ENCODE results near the gene SRPX2. TPM values are rescaled to one million over a fixed set of nuclear protein-coding genes. Genes with fewer than 3 reads are reported as not detected.

SRPX2 gene
- total and polyA plus RNA-seq, 2 of the 13 experiments (the other 11 are each of a cell fraction or from before 2014, with no cell fraction given), result 1.5 to 6.7 TPM

DNA sequence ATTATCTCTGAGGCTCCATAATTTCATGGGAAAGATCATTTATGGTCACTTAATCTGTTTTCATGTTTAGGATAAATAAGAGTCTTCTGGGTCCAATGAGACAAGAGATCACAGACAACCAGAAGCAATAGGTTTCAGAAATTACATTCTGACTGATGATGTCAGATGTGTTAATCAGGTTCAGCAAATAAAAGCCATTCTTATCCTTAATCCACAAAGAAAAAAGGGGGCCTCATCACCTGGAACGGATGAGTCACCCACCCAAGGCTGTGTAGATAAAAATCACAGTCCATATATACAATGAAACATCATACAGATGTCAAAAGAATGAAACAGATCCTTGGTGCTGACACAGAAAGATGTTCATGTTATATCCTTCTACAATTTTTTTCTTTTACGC, 51.3 kb downstream of the SRPX2 start (continued):
- no peak for TF ChIP-seq DPF2 (CRISPR knock-in tag; IDR thresholded peaks at IDR 0.05; ENCODE audit: borderline replicate concordance, low read depth)

DNA sequence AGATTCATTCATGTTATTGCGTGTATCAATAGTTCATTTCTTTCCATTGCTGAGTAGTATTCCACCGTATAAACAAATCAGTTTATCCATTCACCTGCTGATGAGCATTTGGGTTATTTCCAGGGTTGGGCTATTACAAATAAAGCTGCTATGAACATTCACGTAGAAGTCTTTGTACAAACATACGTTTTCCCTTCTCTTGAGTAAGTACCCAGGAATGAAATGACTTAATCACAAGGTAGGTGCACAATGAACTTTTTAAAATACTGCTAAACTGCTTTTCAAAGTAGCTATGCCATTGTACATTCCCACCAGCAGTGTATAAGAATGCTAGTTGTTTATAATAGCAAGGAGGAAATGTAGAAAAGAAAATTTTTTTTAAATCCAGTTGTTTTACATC, 52.0 kb downstream of the SRPX2 start:
- Histone ChIP-seq H3K27ac (ENCODE audit: extremely low read length, insufficient read depth, low read length) (no peak overlapping the region), H3K27me3 (ENCODE audit: control insufficient read depth in 1 of 2, insufficient read depth in 2 of 2, low read length in 2 of 2) (no peaks in the 10 kb centered on the region), H3K4me1 (ENCODE audit: insufficient read depth, low read length) (no peaks in the 10 kb centered on the region), H4K20me1 (ENCODE audit: insufficient read depth, low read length) (no peaks in the 10 kb centered on the region), H3K36me3 (replicated peaks in 1 of 2; ENCODE audit: control insufficient read depth in 1 of 2, insufficient read depth in 2 of 2, low read length in 2 of 2) (no peaks in the 10 kb centered on the region), H3K4me3 (replicated peaks in 1 of 3; ENCODE audit: insufficient read depth in 1 of 3, low read depth in 2 of 3, low read length in 3 of 3) (no peak overlapping the region), H3K9me3 (ENCODE audit: low read length) (no peaks in the 10 kb centered on the region), H3K4me2 (ENCODE audit: low read depth, low read length) (no peak overlapping the region), H2AFZ (ENCODE audit: low read length) (no peak overlapping the region), H3K79me2 (ENCODE audit: insufficient read depth, low read length) (no peaks in the 10 kb centered on the region), H3K9ac (ENCODE audit: insufficient read depth, low read depth, low read length) (no peak overlapping the region)
- no TSS peak for BruUV-seq (replicated peaks)
- POLR2A ChIA-PET, result no interaction called here
- DNase-seq (ENCODE audit: low spot score) (peak; percentile 5), ATAC-seq (no peak), FAIRE-seq (no peak)
- TF ChIP-seq NFIC (IDR thresholded peaks at IDR 0.05; ENCODE audit: low read length) (no peak), ZNF747 (CRISPR knock-in tag; IDR thresholded peaks at IDR 0.05; ENCODE audit: borderline replicate concordance) (no peak), ZSCAN29 (CRISPR knock-in tag; conservative IDR thresholded peaks at IDR 0.05) (no peak), GPN1 (CRISPR knock-in tag; IDR thresholded peaks at IDR 0.05; ENCODE audit: borderline replicate concordance) (no peak)
- TF ChIP-seq, protein P1, sequence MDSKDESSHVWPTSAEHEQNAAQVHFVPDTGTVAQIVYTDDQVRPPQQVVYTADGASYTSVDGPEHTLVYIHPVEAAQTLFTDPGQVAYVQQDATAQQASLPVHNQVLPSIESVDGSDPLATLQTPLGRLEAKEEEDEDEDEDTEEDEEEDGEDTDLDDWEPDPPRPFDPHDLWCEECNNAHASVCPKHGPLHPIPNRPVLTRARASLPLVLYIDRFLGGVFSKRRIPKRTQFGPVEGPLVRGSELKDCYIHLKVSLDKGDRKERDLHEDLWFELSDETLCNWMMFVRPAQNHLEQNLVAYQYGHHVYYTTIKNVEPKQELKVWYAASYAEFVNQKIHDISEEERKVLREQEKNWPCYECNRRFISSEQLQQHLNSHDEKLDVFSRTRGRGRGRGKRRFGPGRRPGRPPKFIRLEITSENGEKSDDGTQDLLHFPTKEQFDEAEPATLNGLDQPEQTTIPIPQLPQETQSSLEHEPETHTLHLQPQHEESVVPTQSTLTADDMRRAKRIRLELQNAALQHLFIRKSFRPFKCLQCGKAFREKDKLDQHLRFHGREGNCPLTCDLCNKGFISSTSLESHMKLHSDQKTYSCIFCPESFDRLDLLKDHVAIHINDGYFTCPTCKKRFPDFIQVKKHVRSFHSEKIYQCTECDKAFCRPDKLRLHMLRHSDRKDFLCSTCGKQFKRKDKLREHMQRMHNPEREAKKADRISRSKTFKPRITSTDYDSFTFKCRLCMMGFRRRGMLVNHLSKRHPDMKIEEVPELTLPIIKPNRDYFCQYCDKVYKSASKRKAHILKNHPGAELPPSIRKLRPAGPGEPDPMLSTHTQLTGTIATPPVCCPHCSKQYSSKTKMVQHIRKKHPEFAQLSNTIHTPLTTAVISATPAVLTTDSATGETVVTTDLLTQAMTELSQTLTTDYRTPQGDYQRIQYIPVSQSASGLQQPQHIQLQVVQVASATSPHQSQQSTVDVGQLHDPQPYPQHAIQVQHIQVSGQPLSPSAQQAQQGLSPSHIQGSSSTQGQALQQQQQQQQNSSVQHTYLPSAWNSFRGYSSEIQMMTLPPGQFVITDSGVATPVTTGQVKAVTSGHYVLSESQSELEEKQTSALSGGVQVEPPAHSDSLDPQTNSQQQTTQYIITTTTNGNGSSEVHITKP (CRISPR knock-in tag; IDR thresholded peaks at IDR 0.05; ENCODE audit: low read depth), result no peak
- TF ChIP-seq, protein P2, sequence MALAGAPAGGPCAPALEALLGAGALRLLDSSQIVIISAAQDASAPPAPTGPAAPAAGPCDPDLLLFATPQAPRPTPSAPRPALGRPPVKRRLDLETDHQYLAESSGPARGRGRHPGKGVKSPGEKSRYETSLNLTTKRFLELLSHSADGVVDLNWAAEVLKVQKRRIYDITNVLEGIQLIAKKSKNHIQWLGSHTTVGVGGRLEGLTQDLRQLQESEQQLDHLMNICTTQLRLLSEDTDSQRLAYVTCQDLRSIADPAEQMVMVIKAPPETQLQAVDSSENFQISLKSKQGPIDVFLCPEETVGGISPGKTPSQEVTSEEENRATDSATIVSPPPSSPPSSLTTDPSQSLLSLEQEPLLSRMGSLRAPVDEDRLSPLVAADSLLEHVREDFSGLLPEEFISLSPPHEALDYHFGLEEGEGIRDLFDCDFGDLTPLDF (CRISPR knock-in tag; IDR thresholded peaks at IDR 0.05), result no peak
- WGBS (ENCODE audit: low lambda C conversion rate), result 3% methylated on average over 4 of the region's 4 CpGs
- intact Hi-C loops (cut with micrococcal nuclease; ENCODE audit: unreplicated experiment) (no loop called here), in situ Hi-C loops (cut with HindIII; ENCODE audit: extremely low pct_ligation_motif_present, low pct_unique_long_range_greater_than_20kb) (no loop called here)
- CTCF ChIA-PET (ENCODE audit: low intra/inter-chr PET ratio, low total read pairs), result no interaction called here
